GM10266 (cell line): ENCODE measurements around the gene ISYNA1.

ENCODE experiments used
- DNase-seq: peaks from one replicate; pipeline ENCODE4 v3.0.0; 2012; ENCODE audit errors: extremely low spot score
- TF ChIP-seq, protein P1 (sequence below): IDR thresholded peaks from 2 replicates; pipeline ENCODE4 v1.5.1; 2012; ENCODE audit warnings: mild to moderate bottlenecking, low read depth; ENCODE audit not compliant: control insufficient read depth, insufficient read depth; ENCODE audit errors: missing control alignments

The ISYNA1 gene

DNA sequence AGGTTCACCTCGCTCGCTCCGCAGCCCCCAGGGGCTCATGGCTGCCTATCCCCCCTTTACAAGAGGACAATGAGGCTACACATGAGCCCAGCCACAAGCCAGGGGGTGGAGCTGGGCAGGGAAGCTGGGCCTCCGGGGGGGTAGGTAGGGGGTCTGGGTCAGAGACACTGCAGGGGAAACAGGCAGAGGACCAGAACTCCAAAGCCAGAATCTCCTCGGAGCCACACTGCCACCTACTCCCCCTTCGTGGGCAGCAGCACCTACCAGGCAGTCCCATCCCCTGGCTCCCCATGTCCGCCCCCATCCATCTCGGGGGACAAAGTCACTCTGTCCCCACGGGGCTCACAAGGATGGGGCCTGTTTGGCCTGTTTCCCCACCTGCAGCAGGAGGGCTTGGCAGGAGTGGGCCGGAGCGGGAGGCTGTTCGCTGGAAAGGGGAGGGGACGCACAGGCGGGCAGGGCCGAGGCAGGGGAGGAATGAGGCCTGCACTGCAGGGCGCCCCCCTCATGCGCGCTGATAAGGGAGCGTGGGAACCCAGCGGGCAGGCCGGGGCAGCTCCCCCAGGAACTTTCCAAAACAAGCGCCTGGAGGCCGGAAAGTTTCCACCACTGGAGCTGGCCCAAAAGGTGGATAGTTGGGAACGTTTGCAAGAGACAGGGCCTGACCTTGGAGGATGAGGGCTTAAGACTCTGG is 545 bp upstream of the ISYNA1 start:
- DNase-seq, result no peak

DNA sequence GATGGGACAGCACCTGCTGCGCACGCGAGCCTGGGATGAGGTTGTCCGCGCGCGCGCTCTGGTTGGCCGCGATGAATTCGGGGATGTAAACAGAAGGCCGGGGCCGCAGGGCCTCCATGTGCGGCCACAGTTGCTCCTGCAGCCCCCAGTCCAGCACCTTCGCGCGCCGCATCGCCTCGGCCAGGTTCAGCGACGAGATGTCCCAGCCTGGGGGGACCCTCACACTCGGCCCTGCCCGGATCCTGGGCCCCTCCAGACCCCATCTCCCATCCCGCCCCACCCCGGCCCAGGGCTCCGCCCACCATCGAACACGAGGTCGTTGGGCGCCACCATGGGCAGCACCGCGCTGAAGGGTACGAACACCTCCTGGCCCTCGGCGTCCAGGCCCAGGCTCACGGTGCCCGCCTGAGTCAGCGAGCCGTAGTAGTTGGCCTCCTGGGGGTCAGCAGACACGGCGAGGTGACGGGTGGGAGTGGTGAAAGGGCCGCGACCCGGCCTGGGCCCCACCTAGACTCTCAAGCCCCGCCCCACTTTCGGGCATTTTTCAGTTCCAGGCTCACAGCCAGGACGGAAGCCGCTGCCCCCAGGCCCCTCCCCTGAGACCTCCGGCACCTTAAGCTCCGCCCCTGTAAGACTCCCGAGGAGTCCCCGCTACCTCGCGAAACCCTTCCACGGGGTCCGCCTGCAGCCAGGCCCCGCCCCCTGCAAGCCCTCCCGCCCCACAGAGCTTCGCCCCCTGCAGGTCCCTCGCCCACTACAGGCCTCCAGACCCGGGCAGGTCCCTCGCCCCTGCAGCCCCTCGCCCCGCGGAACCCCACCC is 1.1 kb downstream of the ISYNA1 start:
- TF ChIP-seq, protein P1, sequence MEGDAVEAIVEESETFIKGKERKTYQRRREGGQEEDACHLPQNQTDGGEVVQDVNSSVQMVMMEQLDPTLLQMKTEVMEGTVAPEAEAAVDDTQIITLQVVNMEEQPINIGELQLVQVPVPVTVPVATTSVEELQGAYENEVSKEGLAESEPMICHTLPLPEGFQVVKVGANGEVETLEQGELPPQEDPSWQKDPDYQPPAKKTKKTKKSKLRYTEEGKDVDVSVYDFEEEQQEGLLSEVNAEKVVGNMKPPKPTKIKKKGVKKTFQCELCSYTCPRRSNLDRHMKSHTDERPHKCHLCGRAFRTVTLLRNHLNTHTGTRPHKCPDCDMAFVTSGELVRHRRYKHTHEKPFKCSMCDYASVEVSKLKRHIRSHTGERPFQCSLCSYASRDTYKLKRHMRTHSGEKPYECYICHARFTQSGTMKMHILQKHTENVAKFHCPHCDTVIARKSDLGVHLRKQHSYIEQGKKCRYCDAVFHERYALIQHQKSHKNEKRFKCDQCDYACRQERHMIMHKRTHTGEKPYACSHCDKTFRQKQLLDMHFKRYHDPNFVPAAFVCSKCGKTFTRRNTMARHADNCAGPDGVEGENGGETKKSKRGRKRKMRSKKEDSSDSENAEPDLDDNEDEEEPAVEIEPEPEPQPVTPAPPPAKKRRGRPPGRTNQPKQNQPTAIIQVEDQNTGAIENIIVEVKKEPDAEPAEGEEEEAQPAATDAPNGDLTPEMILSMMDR, result no peak

More for the DNA sequence above, 545 bp upstream of the ISYNA1 start:
- TF ChIP-seq, protein P1, result no peak

DNA sequence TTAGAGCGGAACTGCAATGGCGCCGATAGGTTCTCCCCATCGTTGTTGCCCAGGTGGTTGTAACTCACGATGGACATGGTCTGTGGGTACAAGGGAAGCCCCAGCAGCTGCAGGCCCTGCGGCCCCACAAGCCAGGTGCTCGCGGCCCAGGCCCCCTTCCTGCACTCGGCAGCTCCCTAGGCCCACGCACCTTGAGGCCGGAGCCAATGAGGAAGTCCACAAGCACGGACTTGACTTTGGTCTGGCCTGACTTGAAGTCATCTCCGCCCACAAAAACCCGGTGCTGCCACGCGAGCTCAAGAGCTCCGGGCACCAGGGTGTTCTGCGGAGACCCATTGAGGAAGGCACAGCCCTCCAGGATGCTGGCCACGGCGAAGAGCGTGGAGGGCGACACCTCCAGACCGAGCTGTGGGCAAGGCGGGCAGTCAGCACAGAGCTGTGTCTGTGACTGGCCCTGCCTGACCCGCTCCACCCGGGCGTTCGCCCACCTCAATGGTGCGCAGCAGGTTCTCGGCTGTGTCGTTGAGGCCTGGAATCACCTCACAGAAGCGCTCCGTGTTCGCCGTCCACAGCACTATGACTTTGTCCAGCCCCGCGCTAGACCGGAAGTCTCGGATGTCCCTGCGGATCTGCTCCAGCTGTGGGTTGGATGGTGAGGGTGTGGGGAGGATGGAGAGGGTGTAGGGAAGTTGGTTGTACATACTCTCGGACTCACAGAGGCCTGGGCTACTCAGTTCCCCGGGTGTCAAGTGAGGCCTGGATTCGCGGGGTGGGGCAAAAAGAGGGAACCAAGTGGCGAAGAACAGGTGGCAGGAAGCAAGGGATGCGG is 1.9 kb downstream of the ISYNA1 start:
- no peak for DNase-seq
- TF ChIP-seq, protein P1, result no peak

More for the DNA sequence above, 1.1 kb downstream of the ISYNA1 start:
- DNase-seq, result peak; percentile 98

DNA sequence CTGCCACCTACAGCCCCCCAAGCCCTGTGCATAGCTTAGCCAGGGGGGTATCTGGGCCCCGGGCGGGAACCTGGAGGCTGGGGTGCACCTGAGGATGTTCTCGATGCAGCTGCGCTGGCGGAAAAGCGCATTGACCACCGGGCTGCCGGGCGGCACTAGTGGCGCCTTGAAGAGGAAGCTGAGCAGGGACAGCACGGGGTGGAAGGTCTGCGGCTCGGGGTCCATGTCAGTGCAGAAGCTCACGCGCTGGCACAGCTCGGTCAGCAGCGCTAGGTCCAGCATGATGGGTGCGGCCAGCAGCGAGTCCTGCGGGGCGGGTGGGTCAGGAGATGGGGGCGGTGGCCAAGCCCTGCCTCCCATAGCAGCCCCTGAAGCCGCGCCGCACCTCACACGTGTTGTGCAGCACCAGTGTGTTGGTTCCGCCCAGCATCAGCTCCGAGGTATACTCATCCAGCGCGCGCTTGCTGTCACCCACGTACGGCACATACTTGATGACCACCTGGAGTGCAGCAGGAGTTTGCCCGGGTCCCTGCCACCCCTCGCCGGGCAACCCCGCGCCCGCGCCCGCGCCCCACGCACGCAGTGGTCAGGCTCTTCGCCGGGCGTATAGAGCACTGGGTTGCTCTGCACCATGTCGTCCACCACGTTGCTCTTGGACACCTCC is 2.6 kb downstream of the ISYNA1 start:
- TF ChIP-seq, protein P1, result no peak

DNA sequence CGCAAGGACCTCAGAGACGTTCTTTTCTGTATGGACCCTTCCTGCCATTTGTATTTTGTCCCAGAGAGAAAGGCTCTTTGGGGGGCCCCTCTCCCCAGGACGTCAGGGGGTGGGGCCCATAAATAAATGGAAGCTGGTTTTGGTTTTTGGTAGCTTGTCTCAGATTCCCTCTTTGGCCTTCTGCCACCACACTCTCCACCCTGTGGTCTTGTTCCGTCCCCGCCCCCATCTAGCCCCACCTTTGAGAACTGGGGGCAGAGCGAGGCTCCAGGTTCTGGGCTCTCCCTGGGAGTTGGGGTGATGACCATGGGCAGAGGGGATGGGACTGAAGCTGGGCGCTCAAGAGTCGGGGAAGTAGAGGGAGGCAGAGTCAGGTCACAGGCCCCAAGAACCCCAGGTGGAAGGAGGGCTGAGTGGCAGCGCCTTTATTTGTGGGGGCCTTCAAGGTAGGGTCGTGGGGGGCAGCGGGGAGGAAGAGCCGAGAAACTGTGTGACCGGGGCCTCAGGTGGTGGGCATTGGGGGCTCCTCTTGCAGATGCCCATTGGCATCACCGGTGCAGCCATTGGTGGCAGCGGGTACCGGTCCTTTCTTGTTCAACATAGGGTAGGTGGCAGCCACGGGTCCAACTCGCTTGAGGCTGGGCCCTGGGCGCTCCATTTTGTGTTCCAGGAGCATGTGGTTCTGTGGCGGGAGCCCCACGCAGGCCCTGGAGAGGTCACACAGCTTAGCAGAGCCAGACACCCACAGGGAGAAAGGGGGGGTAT is 3.3 kb downstream of the ISYNA1 start:
- TF ChIP-seq, protein P1, result no peak
- no peak for DNase-seq

More for the DNA sequence above, 2.6 kb downstream of the ISYNA1 start:
- DNase-seq, result no peak

DNA sequence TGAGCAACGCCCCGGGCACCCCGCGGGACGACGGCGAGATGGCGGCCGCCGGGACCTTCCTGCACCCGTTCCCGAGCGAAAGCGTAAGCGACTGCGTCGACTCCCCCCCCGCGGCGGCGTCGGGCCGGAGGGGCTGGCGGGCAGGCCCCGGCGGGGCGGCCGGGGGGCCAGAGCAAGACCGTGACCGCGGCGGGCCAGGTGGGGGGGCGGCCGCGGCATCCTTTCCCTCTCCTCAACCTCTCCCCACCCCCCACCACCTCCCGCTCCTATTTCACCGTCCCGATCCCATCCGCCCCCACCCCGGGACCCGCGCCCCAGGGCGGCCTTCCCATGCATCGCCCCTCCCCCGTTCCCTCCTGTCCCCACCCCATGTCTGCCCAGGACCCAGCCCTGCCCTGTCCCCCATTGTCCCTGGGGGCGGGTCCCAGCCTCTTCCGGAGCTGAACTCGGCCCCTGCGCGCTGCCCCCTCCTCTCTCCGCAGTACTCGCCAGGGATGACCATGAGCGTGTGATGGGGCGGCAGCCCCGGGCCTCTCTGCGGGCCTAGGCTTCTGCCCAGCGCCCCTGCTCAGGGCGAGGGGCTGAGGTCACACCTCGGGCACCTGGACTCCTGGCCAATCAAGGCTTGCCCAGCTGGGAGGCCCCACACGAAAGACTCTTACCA is 4.1 kb downstream of the ISYNA1 start:
- no peak for DNase-seq
- TF ChIP-seq, protein P1, result no peak
